Right renal pelvis (tissue), 4 donors: ENCODE data around the gene MVB12A. TPM values are rescaled to one million over a fixed set of nuclear protein-coding genes. Genes with fewer than 3 reads are reported as not detected.

Experiments
- DNase-seq, 4 donors: peaks; one replicate each; pipeline ENCODE4 v3.0.0-alpha.2; 2013; ENCODE audit warnings: low read depth in 4 of 4, low spot score in 3 of 4, missing footprints in 1 of 4
- polyA plus RNA-seq, 4 donors: library from polyadenylated mRNA; unstranded; fragments of 120-200 nt; gene quantifications; one replicate each; pipeline ENCODE4 v1.2.1, GENCODE V29; 2013; ENCODE audit not compliant: insufficient read length in 4 of 4

The MVB12A gene
- polyA plus RNA-seq: 10 to 100 TPM; 61.5 to 87.9 (median 62.8) TPM

DNA sequence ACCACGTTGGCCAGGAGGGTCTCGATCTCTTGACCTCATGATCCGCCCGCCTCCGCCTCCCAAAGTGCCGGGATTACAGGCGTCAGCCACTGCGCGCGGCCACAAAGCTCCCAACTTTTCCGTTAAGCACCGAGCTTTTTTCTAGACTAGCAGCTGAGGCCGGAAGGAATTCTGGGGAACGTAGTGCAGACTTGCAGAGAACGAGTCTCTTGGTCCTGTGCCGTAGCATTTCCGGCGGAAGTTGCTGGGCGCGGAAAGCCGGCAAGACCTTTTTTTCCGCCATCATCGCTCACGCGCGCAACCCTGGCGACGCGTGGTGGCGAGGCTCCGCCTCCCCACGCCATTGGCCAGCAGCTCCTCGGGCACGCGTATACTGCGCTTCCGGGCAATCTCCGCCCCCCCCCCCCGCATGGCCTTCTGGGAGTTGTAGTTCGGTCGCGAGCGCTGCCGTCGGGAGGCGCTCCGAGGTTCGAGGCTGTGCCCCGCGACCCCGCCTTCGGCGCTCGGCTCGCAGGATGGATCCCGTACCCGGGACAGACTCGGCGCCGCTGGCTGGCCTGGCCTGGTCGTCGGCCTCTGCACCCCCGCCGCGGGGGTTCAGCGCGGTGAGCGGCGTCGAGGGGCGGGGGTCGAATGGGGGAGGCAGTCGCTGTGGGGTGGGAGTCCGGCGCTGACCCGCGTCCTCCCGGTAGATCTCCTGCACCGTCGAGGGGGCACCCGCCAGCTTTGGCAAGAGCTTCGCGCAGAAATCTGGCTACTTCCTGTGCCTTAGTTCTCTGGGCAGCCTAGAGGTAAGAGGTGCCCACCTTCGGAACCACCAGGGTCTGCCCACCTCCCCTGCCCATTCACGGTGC is at the start of gene MVB12A:
MVB12A (plus strand) TSS at position 427 of the 854 bp plus-strand sequence; CDS start at position 516, 89 bp downstream.
- peak; percentile 98 to 99 (median 98) for DNase-seq

DNA sequence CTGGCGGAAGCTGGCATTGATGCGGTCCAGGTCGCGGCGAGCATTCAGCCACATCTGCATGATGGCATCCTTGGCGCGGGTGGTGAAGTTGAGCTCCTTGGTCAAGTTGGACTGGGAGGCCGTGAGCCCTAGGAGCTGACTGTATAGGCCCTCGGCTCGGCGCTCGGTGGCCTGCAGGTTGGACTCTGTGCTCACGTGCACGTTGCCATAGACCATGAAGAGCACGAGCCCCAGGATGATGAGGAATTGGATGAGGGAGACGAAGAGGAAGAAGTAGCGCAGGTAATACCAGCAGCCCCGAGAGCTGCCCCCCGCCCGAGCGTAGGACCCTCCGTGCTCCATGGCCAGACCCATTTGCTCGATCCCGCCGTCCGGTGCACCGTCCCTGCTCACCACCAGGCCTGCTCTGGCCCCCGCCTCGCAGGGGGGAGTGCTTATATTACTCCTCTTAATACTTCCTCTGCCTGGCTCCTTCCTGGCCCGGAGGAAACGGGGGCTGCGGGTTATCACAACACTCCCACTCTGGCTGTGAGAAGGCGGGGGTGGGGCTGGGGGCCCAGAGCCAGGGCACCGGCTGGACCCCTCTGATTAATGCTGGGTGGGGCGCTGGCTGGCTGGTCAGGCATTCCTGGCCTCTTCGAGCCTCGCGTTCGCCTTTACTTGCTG is 42.8 kb upstream of the MVB12A start, which contains the start of gene PLVAP:
PLVAP (minus strand) TSS at position 408 of the 666 bp plus-strand sequence; CDS start at position 354, 54 bp downstream.
- DNase-seq: no peak

DNA sequence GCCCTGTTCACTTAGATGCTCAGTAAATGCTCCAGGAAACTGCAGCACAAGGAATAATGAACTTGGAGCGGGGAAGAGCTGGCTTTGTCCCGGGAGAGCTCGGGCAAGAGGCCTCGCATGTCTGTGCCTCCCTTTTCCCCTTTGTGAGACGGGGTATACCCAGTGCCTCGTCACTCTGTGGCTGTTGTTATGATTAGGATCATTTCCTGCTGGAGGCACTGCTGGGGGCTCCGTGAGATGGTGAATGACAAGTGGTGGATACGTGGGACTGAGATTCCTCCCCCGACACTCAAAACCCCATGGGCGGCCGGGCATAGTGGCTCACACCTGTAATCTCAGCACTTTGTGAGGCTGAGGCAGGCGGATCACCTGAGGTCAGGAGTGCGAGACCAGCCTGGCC is 41.6 kb upstream of the MVB12A start:
- no peak for DNase-seq

DNA sequence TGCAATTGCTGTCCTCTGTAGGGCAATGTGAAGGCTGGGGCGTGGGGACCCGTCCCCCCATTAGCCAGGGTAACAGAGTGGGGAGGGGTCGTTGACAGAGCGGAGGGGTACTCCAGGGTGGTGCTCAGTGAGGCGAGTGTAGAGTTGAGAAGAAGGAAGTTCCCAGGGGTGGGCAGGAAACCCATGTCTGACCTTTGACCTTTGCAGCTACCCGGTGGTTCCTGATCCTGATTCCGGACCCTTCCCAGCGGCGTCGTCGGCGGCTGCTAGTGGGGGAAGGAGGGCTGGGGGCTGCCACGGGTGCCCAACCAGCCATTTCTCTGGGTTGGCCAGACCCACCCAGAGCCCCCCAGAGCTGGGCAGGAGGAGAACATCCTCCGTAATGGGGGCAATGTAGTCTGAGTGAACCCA is 40.6 kb upstream of the MVB12A start:
- DNase-seq: no peak

DNA sequence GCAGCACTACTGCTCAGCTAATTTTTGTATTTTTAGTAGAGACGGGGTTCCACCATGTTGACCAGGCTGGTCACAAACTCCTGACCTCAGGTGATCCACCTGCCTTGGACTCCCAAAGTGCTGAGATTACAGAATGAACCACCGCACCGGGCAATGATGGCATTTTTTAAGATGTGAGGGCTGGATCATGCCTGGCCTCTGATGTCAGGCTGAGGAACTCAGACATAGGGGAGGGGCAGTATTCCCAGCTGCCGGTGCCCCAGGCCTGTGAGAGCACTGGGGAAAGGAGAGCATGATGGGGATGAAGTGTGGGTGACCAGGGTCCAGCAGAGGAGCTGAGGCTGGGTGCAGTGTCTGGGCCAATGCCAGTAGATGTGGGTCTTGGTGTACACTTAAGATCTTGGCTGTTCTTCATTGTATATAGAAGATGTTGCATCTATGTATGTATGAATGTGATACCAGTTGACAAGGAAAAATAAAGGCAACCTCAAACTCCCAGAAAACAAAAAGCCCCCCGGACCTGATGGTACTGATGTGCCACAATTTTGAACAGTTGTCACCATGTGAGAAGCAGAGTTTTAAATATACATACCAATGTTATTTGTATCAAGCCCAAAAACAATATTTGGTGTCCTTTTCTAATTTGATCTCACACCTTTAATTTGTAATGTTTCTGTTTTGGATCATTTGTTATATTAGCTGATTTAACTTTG is 39.3 kb upstream of the MVB12A start:
- no peak for DNase-seq

DNA sequence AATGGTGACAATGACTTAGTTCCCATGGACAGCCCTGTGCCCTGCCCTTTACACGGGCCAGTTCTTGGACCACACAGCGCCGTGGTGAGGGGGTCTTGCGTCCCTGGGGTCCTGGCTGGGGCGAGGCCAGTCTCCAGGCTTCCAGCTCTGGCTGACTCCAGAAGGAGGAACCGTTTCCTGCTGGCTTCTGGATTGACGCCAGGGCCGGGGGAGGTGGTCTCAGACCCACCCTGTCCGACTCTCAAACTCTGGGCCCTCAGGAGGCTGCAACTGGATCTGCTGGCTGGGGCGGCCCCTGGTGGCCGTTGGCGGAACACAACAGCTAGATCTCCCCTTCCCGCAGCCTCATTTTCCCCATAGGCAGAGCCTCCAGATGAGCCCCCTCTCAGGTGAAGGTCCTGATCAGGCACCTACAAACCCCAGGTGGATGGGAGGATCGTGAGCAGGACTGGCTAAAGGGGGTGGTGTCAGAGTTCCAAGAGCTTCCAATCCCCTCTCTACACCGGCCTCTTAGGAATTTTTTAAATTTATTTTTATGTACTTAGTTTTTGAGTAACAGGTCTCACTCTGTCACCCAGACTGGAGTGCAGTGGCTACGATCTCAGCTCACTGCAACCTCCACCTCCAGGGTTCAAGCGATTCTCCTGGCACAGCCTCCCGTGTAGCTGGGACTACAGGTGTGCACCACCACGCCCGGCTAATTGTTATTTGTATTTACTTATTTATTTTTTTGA is 33.8 kb upstream of the MVB12A start:
- no peak for DNase-seq

DNA sequence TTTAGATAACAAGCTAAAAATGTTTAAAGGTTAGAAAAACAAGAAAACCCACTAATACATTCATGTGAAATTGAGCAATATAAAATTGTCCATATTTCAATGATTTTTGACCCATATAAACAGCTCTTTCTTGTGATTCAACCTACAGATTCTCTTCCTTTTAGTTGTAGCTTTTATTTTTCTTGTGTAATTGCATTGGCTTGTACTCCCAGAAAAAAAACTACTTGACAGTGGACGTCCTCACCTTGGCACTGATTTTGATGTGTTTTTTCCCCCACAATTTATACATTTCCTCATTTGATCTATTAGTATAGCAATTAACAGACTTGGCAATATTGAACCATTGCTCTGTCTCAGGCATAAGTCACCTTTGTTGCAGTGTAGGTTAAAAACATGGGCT is 30.6 kb upstream of the MVB12A start:
- no peak for DNase-seq

DNA sequence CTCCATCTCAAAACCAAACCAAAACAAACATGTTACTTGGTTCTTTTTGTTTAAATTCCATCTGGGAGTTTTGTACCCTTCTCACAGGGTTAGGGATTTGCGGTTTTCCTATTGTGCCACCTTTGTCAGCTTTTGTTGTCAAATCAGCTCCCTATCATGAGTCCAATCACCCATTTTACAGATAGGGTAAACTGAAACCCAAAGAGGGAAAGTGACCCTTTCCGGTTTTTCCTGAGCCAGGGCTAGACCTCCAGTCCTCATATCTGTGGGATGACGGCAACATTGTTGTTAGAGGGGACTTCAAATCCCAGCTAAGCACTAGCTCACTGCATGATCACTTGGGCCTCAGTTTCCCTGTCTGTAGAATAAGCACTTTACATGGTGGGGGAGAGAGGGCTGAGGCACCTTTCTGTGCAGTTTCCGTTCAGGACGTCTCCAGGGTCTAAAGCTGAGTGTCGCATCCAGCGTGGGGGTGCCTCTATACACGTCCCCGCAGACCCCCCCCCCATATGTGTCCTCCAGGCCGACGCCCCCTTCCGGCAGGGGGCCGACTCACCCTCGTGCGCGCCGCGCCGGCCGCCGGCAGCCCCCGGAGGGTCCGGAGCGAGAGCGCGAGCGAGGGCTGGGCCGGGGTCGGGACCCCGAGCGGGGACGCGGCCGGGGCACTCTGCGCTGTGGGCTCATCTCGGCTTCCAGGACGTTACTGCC is 29.7 kb upstream of the MVB12A start:
- DNase-seq: no peak

DNA sequence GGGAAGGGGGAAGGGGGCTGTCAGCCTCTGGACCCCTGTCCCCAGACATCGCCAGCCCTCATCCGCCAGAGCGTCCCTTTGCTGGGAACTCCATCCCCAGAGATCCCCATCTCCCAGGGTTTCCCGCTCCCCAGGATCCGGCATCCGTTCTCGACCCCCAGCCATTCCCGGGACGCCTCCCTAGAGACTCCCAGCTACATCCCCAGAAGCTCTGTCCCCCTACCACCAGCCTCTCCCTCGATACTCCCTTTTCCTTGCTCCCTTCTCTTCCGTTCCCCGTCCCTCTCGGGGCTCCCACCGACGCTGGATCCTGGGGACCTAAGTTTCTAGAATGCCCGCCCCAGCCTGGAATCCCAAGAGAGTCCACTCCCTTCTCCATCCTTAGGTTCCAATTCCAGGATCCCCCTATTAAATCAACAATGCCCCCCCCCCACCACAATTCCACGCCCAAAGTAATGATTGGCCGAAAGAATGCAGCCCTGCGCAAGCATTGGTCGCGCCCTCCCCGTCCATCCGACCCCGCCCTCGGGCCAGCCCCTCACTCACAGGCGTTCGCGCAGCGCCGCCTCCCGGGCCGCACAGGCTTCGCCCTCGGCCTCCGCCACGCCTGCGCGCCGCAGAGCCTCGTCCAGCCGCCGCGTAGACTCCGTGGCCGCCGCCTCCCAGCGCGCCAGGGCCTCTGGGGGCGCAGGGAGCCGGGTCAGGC is 29.0 kb upstream of the MVB12A start:
- DNase-seq: peak; percentile 87 to 89 (median 88)

DNA sequence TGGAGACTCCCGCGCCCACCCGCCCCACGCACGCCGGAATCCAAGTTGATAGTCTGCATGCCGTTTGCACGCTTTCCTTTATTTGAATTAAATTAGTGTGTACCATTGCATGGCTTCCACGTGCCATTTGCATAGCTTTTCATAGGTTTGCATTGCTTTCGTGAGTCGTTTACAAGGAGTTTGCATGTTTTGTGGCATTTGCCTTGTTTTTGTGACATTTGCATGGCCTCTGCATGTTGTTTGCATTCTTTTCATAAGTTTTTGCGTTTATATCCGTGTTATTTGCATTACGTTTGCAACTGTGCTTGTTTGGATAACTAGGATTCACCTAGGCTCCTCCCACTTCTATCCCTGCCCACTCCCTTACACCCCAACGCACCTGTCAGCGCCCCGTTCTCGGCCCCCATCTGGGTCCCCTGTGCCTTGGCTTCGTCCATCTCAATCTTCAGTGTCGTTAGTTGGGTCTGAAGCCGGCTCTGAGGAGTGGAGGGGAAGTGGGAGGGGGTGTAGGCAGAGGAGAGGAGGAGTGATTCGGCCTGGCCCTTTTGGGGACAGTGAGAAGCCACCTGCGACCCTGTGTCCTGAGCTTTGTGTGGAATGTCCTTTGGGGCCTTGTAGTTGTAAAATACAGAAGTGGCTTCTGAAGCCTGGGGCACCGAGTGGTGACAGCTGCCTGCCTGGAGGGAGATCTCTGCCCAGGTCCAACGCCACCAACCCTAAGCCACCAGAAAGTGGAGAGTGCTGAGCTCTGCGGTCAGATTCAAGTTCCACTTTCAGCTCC is 28.3 kb upstream of the MVB12A start:
- no peak for DNase-seq

DNA sequence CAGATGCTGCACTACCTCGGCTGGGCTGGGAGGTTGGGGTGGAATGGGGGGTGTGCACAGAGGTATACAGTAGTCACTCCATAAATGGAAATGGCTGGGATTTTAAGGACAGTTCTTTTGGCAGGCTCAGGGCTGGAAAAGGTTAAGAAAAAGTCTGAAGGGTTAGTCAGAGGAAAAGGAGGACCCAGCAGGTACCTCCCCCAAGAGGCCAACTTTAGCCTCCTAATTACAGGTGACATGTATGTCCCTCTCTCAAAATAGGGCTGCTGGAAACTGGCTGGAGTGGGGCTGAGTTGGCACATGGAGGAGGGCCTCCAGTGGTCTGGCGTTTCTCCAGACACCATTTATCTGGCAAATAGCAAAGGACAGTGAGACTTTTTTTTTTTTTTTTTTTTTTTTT is 26.8 kb upstream of the MVB12A start:
- DNase-seq: no peak

DNA sequence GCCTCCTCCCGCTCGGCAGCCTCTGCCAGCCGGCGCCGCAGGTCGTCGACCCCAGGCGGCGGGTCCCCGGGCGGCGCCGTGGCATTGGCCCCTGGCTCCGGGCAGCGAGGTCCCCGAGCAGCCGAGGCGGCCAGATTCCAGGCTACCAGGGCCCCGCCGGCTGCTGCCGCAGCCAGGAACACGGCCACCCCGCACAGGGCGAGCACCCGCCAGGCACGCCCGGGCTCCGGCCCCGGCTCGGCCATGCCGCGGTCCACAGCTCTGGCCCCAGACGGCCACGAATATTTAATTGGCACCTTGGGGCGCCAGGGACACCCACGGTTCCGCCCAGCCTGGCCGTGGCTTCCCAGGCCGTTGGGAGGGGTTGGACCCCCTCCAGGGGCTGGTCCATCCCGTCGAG is 25.9 kb upstream of the MVB12A start, which contains the start of gene CCDC194:
CCDC194 (minus strand) TSS at position 283 of the 400 bp plus-strand sequence; CDS start at position 245, 38 bp downstream.
- no peak for DNase-seq

DNA sequence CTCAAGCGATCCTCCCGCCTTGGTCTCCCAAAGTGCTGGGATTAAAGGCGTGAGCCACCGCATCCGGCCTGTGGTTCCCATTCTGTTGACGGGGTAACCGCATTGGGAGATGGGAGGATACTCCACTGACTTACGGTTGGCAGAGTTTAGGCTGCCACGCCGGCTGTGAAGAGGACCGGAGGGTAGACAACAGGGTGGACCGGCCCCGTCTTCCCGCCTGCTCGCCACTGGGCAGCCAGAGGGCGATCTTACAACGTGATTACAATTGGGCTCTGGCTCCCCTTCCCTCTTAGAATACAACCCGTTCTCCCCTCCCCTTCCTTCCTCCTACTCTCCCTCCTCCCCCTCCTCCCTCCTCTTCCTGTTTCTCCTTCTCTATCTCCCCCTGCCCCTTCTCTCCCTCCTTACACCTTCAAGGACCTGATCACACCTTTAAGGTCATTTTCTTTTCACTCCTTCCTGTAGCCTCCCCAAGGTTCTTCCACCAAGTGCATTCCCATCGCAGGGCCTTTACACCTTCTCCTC is 24.9 kb upstream of the MVB12A start:
- no peak for DNase-seq

DNA sequence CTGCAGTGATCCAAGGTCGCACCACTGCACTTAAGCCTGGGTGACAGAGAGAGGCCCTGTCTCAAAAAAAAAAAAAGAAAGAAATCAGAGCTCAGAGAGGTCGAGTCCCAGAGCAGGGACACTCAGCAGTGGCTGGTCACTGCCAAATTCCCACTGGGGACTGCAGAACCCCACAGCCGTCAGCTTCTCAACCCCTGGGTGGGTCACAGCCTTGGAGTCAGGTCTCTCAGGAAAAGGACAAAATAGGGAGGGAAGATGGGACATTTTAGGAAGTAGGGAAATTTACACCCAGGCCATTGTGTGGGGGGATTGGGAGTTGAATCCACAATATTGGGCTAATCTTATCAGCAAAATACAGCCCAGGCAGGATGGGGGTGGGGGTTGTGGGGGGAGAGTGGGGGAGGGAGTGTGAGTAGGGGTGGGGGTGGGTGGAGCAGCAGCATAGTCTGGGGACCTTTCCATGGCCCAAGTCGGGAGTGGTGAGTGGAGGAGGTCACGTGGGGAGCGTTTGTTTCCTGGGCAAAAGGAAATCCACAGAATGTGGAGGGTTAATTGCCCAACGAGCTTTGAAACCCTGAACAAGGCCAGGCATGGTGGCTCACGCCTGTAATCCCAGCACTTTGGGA is 20.8 kb upstream of the MVB12A start:
- DNase-seq: no peak

DNA sequence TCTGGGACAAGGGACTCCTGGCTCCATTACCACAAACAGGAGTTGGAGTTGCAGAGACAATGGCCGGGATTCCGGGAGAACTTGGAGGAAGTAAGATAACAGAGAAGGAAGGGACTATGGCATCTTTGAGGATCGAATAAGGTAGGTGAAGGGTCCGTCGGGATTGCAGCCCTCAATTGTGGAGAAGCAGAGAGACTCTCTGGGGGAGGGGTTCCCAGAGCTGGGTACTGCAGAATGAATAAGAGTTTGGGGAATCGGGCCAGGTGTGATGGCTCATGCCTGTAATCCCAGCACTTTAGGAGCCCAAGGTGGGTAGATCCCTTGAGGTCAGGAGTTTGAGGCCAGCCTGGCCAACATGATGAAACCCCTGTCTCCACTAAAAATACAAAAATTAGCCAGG is 18.2 kb upstream of the MVB12A start:
- DNase-seq: no peak

DNA sequence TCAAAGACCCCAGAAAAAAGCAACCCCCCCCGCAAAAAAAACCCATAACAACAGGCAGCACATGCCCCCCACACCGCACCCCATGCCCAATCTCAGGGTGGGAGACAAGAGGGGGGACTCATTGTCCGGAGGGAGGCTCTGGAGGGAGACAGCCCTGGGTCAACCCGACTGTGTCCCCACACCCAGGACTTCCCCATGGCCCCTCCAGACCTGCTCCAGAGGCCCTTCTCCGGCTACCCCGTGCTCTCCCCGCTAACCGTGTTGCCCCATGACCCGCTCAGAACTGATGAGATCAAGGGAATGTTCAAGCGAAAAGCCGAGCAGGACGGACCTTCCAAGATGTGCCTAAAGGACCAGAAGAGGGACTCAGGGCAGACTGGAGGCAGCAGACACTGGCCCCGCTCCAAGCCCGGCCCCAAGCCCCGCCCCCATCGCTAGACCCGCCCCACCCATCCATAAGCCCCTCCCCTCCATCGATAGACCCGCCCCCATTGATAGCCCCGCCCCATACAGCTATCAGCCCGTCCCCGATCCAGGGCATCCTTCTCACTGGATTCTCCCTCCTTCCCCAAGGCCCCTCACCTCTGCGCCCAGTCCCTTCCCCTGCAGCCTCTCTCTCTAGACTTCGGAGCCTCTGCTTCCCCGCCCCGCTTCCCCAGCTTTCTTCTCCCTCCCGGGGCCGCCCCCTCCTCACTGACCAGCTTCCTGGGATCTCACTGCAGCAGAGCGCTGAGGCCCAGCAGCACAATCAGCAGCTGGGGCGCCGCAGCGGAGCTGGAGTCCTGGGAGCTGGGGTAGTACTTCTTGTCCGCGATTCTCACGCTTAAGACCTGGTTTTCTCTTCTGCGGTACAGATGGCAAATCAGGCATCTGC is 16.6 kb upstream of the MVB12A start:
- no peak for DNase-seq

DNA sequence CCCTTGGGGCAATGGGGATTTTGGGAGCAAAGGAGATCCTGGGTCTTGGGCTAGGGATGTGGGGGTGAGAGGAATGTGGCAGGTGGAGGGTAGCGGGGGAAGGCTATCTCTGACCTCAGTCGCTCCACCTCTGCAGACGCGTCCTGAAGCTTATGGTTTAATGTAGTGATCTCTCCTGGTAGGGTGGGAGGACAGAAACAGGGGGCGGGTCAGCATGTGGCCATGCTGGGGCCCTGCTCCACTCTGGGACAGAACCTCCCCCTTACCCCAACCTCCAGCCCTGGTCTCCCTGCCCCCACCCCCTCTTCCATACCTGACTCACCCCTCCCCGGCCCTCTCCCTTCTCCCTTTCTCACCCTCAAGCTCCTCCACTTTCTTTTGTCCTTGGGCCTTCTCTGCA is 15.8 kb upstream of the MVB12A start:
- DNase-seq: no peak
